ENCODE results near the gene CFAP107.

GRCh38 chr1:12761781-12762180 is 15.8 kb downstream of the CFAP107 start:
- TF ChIP-seq, protein P1, sequence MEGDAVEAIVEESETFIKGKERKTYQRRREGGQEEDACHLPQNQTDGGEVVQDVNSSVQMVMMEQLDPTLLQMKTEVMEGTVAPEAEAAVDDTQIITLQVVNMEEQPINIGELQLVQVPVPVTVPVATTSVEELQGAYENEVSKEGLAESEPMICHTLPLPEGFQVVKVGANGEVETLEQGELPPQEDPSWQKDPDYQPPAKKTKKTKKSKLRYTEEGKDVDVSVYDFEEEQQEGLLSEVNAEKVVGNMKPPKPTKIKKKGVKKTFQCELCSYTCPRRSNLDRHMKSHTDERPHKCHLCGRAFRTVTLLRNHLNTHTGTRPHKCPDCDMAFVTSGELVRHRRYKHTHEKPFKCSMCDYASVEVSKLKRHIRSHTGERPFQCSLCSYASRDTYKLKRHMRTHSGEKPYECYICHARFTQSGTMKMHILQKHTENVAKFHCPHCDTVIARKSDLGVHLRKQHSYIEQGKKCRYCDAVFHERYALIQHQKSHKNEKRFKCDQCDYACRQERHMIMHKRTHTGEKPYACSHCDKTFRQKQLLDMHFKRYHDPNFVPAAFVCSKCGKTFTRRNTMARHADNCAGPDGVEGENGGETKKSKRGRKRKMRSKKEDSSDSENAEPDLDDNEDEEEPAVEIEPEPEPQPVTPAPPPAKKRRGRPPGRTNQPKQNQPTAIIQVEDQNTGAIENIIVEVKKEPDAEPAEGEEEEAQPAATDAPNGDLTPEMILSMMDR (IDR thresholded peaks at IDR 0.05; ENCODE audit: low read depth, low read length) = no peak
- no peak for TF ChIP-seq EZH2phosphoT487 (IDR thresholded peaks at IDR 0.05; ENCODE audit: low read depth)
